IPS DF 4.7 (cell line): ENCODE data around the gene MDFIC.
"Not testable (repeated sequence)": the region's sequence is repeated elsewhere in the genome, so short reads cannot be mapped to it uniquely, and the experiment has no call there.

Source experiments
- DNase-seq: peaks from one replicate; pipeline ENCODE4 v3.0.0-alpha.2; 2013; ENCODE audit warnings: low spot score; ENCODE audit errors: extremely low read depth

Gene MDFIC, protein sequence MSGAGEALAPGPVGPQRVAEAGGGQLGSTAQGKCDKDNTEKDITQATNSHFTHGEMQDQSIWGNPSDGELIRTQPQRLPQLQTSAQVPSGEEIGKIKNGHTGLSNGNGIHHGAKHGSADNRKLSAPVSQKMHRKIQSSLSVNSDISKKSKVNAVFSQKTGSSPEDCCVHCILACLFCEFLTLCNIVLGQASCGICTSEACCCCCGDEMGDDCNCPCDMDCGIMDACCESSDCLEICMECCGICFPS

DNA sequence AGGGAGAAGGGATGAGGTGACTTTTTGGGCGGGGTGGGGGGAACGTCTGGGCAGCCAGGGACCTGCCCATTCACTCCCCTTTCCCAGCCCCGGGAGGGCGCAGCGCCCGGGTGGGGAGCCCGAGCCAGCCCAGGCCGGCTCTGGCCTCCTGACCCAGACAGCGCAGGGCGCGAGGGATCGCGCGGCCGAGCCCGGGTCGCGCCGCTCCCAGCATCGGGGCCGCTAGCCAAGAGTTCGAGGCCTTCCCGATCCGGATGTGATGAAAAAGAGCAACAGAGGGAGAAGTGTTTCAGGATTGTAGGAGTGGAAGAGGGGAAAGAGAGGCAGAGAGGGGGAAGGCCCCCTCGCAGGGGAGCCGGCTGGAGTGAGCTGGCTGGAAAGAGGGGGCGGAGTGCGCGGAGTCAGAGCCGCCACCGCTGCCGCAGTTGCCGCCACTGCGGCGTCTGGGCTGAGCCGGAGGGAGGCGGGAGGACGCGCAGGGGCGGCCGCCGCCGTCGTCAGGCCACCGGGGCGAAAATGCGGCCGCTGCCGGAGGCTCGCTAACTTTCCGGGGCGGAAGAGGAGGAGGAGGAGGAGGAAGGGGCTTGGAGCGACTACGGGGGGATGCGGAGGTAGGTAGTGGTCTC lies at the start of gene MDFIC:
Gene MDFIC (plus strand): TSS at position 69 of the 626 bp plus-strand sequence. CDS start 940 bp downstream, outside the sequence.
- DNase-seq: no peak

DNA sequence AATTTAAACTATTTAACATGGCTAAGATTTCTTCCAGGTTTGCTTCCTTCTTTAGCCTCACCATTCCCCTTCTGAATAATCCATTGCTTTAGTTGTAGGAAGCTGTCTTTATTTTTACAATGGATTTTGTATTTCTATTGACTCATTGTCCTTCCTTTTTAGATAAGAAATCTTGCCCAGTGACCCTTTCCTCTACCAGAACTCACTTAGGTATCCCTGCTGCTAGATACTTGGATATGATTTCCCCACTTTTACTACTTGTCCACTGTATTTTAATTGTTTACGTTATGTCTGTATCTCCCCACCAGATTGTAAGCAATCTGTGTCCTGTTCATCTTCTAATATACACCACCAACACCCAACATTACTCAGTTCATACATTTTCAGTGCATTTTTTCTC lies 47.7 kb upstream of the MDFIC start:
- no peak for DNase-seq

DNA sequence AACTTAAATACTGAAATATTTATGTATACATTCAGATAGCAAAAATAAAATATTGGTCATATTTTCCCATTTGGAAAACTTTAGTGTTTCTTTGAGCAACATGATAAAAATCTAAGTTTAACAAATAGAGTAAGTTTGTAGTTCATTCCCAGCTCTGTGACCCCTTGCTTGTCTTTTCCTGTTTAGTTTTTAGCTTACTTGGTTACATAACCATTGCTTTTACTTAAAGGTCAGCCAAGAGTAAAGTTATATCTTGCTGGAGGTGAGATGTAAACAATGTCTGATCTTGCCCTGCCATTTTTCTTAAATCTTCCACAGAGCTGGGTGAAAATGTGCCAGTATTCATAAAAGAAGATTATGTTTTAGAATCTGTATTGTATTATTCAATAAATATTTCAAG lies 46.7 kb upstream of the MDFIC start:
- DNase-seq: no peak

DNA sequence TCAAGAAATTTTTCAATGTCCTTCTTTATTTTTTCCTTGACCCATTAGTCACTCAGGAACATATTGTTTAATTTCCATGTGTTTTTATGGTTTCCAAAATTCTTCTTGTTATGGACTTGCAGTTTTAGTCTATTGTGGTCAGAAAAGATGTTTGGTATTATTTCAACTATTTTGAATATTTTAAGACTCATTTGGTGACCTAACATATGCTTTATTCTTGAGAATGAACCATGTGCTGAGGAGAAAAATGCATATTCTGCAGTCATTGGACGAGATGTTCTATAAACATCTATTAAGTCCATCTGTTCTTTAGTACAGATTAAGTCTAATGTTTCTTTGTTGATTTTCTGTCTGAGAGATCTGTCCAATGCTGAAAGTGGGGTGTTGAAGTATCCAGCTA lies 42.3 kb upstream of the MDFIC start:
- no peak for DNase-seq

DNA sequence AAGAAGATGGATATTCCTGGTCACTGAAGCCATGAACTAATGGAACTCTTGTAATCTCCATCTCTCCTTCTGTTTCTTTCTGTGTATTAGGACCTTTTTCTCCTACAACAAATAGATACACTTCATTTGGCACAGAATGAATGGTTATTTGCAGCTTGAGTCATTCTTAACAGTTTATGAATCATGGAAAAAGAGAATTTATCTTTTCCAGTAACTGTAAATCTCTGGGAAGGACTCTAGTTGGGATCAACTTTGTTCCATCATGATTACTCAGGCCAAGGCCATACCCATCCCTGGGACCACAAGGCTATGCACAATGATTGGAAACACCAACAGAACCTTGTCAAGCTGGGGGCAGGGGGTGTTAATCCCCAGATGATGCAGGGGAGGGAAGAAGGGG lies 36.1 kb upstream of the MDFIC start:
- DNase-seq: no peak

DNA sequence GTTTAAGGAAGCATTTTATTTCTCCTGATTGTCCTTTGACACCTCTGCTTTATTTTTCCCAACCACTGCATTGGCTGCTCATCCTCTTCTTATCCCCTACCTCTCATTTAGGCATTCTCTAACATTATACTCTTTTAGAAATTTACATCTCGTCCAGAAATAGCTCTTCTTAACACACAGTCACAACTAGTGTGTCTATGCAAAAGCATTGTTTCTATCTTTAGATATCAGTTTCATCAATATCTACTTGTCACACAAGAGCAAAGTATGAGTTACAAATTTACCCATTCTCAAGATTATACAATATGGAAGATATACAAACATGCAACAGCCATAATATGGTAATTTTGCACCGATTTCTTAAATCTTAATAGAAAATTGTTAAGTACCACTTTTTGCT lies 35.7 kb upstream of the MDFIC start:
- DNase-seq: no peak

DNA sequence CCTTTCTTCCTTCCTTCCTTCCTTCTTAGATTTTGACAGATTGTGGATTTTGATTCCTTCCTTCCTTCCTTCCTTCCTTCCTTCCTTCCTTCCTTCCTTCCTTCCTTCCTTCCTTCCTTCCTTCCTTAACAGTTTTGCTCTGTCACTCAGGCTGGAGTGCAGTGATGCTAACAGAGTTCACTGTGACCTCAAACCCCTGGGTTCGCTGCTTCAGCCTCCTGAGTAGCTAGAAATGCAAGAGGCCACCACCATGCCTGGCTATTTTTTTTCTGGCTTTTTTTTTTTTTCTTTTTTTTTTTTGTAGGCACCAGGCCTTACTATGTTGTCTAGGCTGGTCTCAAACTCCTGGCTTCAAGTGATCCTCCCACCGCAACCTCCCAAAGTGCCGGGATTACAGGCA lies 32.8 kb upstream of the MDFIC start:
- not testable (repeated sequence) for DNase-seq

DNA sequence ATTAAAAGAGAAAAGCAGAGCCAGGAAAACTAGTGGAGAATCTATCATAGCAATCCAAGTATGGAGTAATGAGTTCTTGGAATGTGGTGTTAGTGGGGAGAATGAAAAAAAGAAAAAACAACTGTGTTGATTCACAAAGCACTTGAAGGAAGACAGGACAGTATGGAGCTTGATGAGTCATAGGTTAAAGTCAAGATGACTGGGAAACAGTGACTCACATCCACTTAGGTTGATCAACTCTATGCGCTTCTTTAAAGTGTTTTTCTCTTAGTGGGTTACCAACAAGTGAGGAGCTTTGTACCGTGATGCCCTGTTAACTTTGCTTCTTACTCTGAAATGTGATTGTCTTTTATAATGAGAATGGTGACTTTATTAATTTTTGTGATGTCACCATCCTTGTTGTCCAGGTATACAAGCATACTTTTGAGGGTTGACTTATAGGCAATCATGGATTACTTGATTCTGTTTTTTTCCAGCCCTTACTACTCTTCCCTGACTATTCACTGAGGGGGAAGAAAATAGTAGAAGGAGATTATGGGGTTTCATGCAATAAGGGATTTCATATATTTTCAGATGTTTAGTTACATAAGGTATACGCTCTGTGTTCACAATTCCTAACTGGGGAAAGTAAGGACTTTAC lies 32.1 kb upstream of the MDFIC start:
- peak; percentile 19 for DNase-seq

DNA sequence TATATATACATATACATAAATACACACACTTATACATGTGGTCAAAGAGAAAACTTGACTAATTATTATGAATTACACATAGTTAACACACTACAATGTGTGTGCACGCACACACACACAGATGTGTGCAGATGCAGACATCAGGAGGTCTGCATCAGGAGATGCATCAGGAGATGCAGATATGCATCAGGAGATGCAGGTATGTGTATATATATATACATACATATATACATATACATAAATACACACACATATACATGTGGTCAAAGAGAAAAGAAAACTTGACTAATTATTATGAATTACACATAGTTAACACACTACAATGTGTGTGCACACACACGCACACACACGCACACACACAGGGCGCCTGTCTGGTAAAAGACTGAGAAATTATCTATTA lies 31.3 kb upstream of the MDFIC start:
- no peak for DNase-seq

DNA sequence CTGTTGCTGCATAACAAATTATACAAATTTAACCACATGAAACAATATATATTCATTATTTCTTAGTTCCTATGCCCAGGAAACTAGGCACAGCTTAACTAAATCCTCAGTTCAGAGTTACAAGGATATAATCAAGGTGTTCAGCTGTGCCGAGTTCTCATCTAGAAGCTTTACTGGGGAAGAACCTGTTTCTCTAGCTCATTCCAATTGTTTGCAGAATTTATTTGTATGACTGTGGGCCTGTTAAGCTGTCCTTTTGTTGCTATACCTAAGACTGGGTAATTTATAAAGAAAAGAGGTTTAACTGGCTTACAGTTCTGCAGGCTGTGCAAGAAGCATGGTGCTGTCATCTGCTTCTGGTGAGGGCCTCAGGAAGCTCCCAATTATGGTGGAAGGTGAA lies 21.8 kb upstream of the MDFIC start:
- DNase-seq: no peak

DNA sequence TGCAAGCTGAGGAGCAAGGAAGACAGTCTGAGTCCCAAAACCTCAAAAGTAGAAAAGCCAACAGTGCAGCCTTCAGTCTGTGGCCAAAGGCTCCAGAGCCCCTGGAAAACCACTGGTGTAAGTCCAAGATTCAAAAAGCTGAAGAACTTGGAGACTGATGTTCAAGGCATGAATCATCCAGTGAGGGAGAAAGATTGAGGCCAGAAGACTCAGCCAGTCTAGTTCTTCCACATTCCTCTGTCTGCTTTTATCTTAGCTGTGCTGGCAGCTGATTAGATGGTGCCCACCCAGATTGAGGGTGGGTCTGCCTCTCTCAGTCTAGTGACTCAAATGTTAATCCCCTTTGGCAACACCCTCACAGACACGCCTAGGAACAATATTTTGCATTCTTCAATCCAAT lies 20.1 kb upstream of the MDFIC start:
- no peak for DNase-seq

DNA sequence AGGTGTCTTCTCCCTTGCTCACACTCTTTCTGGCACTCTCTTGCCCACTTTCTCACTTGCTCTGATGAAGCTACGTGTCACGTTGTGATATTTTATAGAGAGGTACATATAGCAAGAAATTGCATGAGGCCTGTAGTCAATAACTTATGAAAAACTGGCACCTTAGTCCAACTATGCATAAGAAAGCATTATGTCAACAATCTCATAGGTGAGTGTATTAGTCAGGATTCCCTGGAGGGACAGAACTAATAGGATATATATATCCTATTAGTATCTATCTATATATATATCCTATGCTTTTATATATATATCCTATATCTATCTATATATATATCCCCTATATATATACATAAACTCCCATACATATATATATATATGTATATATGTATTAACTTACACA lies 18.8 kb upstream of the MDFIC start:
- DNase-seq: no peak

DNA sequence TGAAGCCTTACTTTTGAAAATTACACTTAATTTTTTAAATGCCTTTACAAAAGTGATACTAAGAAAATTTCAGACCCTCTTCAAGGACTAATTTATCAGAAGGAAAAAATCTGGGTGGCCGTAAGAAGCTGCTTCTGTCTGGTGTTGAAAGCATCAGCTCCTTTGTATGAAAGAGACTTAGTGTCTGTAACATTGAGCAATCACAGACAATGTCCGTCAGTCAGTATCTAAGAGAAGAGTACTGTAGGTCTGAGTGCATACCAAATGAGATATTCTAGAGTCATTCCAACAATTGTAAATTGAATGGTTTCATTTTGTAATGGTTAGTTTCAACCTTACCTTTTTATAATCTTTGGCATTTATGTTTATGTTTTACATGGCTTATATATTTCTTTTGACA lies 11.1 kb upstream of the MDFIC start:
- no peak for DNase-seq

DNA sequence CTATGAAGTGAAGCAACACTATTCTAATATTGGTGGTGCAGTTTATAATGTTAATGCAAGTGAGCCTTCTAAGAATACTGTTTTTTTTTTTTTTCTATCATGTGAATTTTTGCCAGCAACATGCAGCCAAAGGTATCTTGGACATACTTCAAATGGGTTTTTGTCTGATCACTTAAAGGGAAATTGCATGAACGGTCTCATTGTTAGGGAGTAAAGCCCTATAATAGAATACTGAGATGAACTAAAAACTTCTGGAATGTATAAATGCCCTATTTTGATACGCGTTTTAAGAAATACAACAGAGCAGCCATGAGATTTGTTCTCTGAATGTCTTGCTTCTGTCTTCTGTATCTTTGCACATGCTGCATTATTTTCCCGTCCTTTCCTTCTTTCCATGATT lies 10.5 kb upstream of the MDFIC start:
- no peak for DNase-seq

DNA sequence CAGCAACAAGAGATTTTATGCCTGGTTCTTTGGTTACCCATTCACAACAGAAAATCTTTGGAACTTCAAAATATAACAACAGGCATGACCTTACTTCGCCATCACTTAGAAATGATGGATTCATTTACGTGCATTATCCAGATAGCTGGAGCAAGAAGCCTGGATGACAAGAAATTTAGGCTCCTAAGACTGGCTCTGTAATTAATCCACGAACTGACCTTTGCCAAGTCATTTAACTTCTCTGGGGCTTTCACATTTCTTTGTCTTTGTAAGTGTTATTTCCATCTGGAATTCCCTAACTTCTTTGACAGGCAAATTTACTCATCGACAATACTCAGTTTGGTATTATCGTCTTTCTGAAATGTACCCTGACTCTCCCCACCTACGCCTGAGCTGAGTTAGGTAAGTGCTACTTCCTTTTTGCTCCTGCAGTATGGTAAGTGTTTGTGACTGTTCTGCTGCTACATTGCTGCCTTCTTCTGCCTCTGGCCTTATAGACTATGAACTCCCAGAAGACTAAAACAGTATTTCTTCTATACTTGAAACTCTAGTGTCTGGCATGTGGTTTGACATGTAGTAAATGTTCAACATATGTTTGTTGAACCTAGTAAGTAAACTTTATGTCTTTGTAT lies 5.5 kb upstream of the MDFIC start:
- no peak for DNase-seq

DNA sequence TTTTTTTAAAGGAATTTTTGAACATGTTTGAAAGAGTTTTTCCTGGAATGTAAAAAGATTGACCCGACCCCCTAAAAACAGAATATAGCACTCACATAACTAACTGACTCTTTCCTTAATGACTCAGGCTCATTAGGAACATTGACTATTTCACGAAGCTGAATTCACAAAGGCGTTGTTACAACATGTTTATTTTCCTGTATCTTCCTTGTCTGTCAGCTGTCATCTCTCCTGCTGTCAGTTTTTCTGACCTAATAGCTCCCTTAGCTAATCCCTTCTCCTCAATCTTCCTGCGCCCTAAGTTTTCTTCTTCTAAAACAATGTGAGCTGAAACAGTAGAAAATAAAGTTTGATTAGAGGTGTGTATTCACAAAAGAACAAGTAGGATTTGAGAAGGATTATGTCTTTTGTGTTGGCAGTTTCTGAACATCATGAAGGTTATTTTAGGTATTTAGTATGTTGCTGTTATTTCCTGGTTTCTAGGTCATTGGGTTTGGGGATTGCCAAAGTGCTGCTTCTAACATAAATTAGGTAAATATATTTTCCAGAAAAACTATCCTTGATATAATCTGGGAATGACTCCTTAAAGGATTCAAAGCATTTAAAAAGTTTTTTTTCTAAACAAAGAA lies 4.6 kb upstream of the MDFIC start:
- no peak for DNase-seq

DNA sequence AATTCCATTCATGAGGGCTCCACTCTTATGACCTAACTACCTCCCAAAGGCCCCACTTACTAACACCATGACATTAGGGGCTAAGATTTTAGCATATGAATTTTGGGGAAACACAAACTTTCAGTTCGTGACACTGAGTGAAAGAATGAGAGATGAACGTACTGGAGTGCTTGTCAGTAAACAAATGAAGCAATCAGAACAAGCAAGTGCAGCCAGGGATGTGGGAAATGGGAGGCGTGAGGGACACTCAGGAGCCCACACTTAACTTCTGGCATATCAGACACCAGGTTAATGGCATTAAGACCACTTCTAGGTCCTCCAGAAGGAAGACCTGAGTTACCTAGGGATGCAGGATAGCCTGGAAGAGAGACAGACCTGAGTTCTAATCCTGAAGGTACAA lies 2.3 kb upstream of the MDFIC start:
- no peak for DNase-seq

DNA sequence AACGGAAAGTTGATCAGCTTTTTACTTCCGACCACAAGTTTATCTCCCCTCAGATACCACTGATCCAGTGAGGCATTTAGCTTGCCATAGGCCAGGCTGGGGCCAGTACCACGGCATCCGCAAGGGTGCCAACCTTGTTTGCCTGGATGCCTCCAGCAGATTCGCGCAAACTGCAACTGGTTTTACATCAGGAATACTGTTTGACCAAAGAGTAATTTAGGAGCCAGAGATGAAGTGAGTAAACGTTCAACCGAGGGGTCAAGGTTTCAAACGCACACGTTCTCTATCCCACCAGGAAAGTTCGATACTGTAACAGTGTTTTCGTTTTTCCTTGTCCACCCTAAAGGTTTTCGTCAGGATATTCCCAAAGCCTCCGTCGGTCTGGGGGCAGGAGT lies 266 bp upstream of the MDFIC start:
- no peak for DNase-seq

DNA sequence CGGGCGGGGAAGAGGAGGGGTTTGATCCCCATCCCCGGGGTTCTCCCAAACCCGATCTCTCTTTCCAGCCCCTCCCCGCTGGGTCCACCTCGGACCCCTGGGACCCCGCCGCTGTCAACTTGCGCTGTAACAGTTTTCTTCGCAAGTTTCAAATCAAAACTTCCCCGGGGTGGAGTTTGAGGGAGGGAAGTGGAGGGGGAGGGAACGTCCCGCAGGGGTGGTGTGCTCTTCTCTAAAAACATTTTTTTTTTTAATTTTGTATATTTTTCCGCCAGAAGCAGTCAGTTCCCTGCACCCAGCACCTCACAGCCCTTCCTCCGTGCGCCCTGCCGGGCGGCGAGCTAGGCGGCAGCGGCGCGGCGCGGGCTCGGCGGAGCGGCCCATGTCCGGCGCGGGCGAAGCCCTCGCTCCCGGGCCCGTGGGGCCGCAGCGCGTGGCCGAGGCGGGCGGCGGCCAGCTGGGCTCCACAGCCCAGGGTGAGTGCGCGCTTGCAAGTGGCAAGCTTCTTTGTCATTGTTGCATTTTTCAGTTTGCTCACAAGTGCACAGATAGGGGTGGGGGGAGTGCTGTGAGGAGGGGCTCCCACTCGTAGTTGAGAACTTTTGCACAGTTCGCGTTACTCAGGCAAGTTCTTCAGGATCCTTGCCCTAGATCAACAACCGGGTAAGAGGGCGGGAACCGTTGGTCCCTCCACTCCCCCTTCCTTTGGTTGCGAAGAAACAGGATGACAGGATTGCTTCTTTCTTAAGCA lies 933 bp downstream of the MDFIC start:
- DNase-seq: no peak

DNA sequence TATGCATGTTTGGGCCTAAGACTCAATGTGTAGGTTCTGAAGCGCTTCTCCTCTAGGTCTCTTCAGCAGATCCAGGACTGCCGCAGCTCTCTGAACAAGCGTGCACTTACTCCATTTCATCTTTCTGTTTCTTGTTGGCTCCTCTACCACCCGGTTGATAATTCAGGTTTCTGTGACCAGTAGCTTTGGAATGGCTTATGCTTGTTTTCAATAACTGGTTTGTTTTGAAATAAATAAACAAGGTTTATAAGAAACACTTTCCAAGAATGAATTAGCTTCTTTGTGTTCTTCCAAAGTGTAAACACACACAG lies 1.5 kb downstream of the MDFIC start:
- no peak for DNase-seq

DNA sequence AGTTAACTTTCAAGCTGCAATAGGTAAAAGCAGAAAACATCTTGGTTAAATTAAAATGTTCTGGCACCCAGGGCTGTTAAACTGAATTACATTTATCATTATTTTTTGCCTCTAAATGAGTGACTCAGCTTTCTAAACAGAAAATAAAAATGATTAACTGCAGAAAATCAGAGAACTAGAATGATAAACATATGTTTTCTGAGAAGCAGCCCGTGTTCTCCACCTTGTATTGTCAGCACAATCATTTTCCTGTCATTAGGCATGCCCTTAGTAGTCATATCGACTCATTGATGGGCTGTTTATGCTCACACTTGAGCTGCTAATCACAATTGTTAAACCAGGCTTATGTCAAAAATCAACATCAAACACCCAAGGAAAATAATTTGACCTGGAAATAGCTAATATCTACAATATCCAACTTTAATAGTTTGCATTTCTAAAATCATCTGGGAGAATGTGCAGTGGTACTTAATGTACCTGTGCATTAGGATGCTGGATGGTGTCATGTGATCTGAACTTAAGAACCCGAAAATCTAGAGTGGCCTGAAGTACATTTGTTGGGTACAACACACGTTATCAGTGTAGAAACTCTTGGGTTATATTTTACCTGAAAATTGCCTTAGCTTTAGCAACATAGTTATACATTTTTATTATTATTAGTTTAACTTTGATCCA lies 2.3 kb downstream of the MDFIC start:
- no peak for DNase-seq
